Stimulated activated naive B cell treated with anti-CD40 and anti-IgM and Interleukin-4, amounts not matched to agents 10 μg/mL and 1 μg/mL and 100 μg/mL, for 72 hours (primary cell): ENCODE results near the gene KCNJ6.
A peak's percentile ranks its signal among the peaks of the same experiment; 100 is the strongest.
"Not testable (repeated sequence)": the region's sequence is repeated elsewhere in the genome, so short reads cannot be mapped to it uniquely, and the experiment has no call there.

ENCODE experiments used
- ATAC-seq, 2 donors: fragments of 150-1000 bp; cut with Tn5 transposase; replicated peaks; 2 replicates each; pipeline ENCODE4 v1.10.0; 2021; ENCODE audit warnings: moderate library complexity in 1 of 2
- DNase-seq: peaks from one replicate; pipeline ENCODE4 v3.0.0; 2021
- H3K27ac Mint-ChIP-seq: one replicate; pipeline ENCODE4 v1.8.0; 2022; ENCODE audit warnings: mild to moderate bottlenecking, mixed read lengths
- H3K27me3 Mint-ChIP-seq, 2 donors: one replicate each; pipeline ENCODE4 v1.8.0; 2022; ENCODE audit warnings: mixed read lengths in 2 of 2
- H3K36me3 Mint-ChIP-seq, 2 donors: one replicate each; pipeline ENCODE4 v1.8.0; 2022; ENCODE audit warnings: mixed read lengths in 2 of 2, mild to moderate bottlenecking in 1 of 2
- H3K4me1 Mint-ChIP-seq, 2 donors: one replicate each; pipeline ENCODE4 v1.8.0; 2022; ENCODE audit warnings: mixed read lengths in 2 of 2, mild to moderate bottlenecking in 1 of 2
- H3K4me3 Mint-ChIP-seq, 2 donors: one replicate each; pipeline ENCODE4 v1.8.0; 2022; ENCODE audit warnings: mild to moderate bottlenecking in 2 of 2, mixed read lengths in 2 of 2, moderate library complexity in 1 of 2
- H3K9me3 Mint-ChIP-seq, 2 donors: one replicate each; pipeline ENCODE4 v1.8.0; 2022; ENCODE audit warnings: mixed read lengths in 2 of 2, mild to moderate bottlenecking in 1 of 2

The KCNJ6 gene

GRCh38 chr21:37587635-37588177, 328.6 kb downstream of the KCNJ6 start:
- H3K27ac Mint-ChIP-seq = no peak overlapping the region
- ATAC-seq (no peak), DNase-seq (no peak)
- H3K36me3 Mint-ChIP-seq = no peaks in the 10 kb centered on the region
- H3K4me1 Mint-ChIP-seq = no peaks in the 10 kb centered on the region
- H3K27me3 Mint-ChIP-seq = peaks cover 0 to 6% of the 10 kb centered on the region in 2 donors
- no peaks in the 10 kb centered on the region for H3K9me3 Mint-ChIP-seq
- no peak overlapping the region for H3K4me3 Mint-ChIP-seq

GRCh38 chr21:37587203-37587602, 329.1 kb downstream of the KCNJ6 start:
- ATAC-seq = no peak
- no peak overlapping the region for H3K27ac Mint-ChIP-seq
- no peaks in the 10 kb centered on the region for H3K36me3 Mint-ChIP-seq
- no peak overlapping the region for H3K4me3 Mint-ChIP-seq
- no peaks in the 10 kb centered on the region for H3K9me3 Mint-ChIP-seq
- DNase-seq = no peak
- H3K4me1 Mint-ChIP-seq = no peaks in the 10 kb centered on the region
- peaks cover 4 to 9% of the 10 kb centered on the region in 2 donors for H3K27me3 Mint-ChIP-seq

- Mint-ChIP-seq H3K4me3 (no peak overlapping the region), H3K27me3 (peaks cover 5 to 13% of the 10 kb centered on the region in 2 donors), H3K36me3 (peaks cover 4 to 6% of the 10 kb centered on the region in 2 donors), H3K9me3 (peaks cover 6 to 12% of the 10 kb centered on the region in 2 donors), H3K4me1 (no peaks in the 10 kb centered on the region), H3K27ac (no peak overlapping the region)
- DNase-seq = no peak
- peak; percentile 52 to 63 for ATAC-seq
Measured at GRCh38 chr21:37582590-37582989, 333.7 kb downstream of the KCNJ6 start.

GRCh38 chr21:37580666-37581065, 335.6 kb downstream of the KCNJ6 start:
- Mint-ChIP-seq H3K36me3 (peaks cover 4 to 6% of the 10 kb centered on the region in 2 donors), H3K27me3 (peaks cover 7 to 13% of the 10 kb centered on the region in 2 donors), H3K27ac (no peak overlapping the region), H3K4me3 (no peak overlapping the region), H3K4me1 (no peaks in the 10 kb centered on the region), H3K9me3 (peaks cover 6 to 12% of the 10 kb centered on the region in 2 donors)
- DNase-seq = no peak
- no peak for ATAC-seq

GRCh38 chr21:37579356-37579755, 336.9 kb downstream of the KCNJ6 start:
- H3K27ac Mint-ChIP-seq = no peak overlapping the region
- DNase-seq (no peak), ATAC-seq (no peak)
- peaks cover 4 to 6% of the 10 kb centered on the region in 2 donors for H3K36me3 Mint-ChIP-seq
- H3K4me1 Mint-ChIP-seq = no peaks in the 10 kb centered on the region
- peaks cover 6 to 12% of the 10 kb centered on the region in 2 donors for H3K9me3 Mint-ChIP-seq
- peaks cover 13 to 19% of the 10 kb centered on the region in 2 donors for H3K27me3 Mint-ChIP-seq
- no peak overlapping the region for H3K4me3 Mint-ChIP-seq

GRCh38 chr21:37578471-37579126, 337.7 kb downstream of the KCNJ6 start:
- DNase-seq (no peak), ATAC-seq (no peak)
- Mint-ChIP-seq H3K4me3 (no peak overlapping the region), H3K27me3 (peaks cover 13 to 22% of the 10 kb centered on the region in 2 donors), H3K4me1 (no peaks in the 10 kb centered on the region), H3K27ac (no peak overlapping the region), H3K9me3 (peaks cover 6 to 12% of the 10 kb centered on the region in 2 donors), H3K36me3 (peaks cover 4 to 6% of the 10 kb centered on the region in 2 donors)

GRCh38 chr21:37576929-37577328, 339.3 kb downstream of the KCNJ6 start:
- H3K36me3 Mint-ChIP-seq, ATAC-seq, H3K4me3 Mint-ChIP-seq, H3K4me1 Mint-ChIP-seq, DNase-seq, H3K27ac Mint-ChIP-seq: not testable (repeated sequence)
- H3K27me3 Mint-ChIP-seq = peaks cover 11 to 28% of the 10 kb centered on the region in 2 donors
- H3K9me3 Mint-ChIP-seq = peaks cover 6 to 12% of the 10 kb centered on the region in 2 donors

GRCh38 chr21:37575580-37575979, 340.7 kb downstream of the KCNJ6 start:
- no peak for DNase-seq
- H3K4me3 Mint-ChIP-seq = no peak overlapping the region

GRCh38 chr21:37574751-37575150, 341.5 kb downstream of the KCNJ6 start:
- H3K27ac Mint-ChIP-seq = no peak overlapping the region
- H3K4me3 Mint-ChIP-seq = no peak overlapping the region
- peaks cover 6 to 12% of the 10 kb centered on the region in 2 donors for H3K9me3 Mint-ChIP-seq
- no peaks in the 10 kb centered on the region for H3K4me1 Mint-ChIP-seq
- ATAC-seq (no peak), DNase-seq (no peak)
- peaks cover 4 to 6% of the 10 kb centered on the region in 2 donors for H3K36me3 Mint-ChIP-seq
- peaks cover 8 to 28% of the 10 kb centered on the region in 2 donors for H3K27me3 Mint-ChIP-seq

More at GRCh38 chr21:37575580-37575979, 340.7 kb downstream of the KCNJ6 start:
- no peak for ATAC-seq
- H3K9me3 Mint-ChIP-seq = peaks cover 6 to 12% of the 10 kb centered on the region in 2 donors
- no peak overlapping the region for H3K27ac Mint-ChIP-seq
- H3K4me1 Mint-ChIP-seq = no peaks in the 10 kb centered on the region
- H3K36me3 Mint-ChIP-seq = peaks cover 4 to 6% of the 10 kb centered on the region in 2 donors
- peaks cover 8 to 28% of the 10 kb centered on the region in 2 donors for H3K27me3 Mint-ChIP-seq

GRCh38 chr21:37574316-37574715, 341.9 kb downstream of the KCNJ6 start:
- ATAC-seq (no peak), DNase-seq (no peak)
- H3K9me3 Mint-ChIP-seq = peaks cover 6 to 10% of the 10 kb centered on the region in 2 donors
- peaks cover 8 to 30% of the 10 kb centered on the region in 2 donors for H3K27me3 Mint-ChIP-seq
- no peaks in the 10 kb centered on the region for H3K4me1 Mint-ChIP-seq
- H3K4me3 Mint-ChIP-seq = no peak overlapping the region
- peaks cover 4% of the 10 kb centered on the region in 2 donors for H3K36me3 Mint-ChIP-seq
- no peak overlapping the region for H3K27ac Mint-ChIP-seq

GRCh38 chr21:37571442-37571841, 344.8 kb downstream of the KCNJ6 start:
- Mint-ChIP-seq H3K9me3 (no peaks in the 10 kb centered on the region), H3K4me1 (no peaks in the 10 kb centered on the region), H3K27ac (no peak overlapping the region), H3K4me3 (no peak overlapping the region), H3K27me3 (peaks cover 11 to 33% of the 10 kb centered on the region in 2 donors), H3K36me3 (no peaks in the 10 kb centered on the region)
- ATAC-seq (no peak), DNase-seq (no peak)

GRCh38 chr21:37568916-37569315, 347.3 kb downstream of the KCNJ6 start:
- no peak for ATAC-seq
- Mint-ChIP-seq H3K4me1 (peaks cover 8 to 19% of the 10 kb centered on the region in 2 donors), H3K27ac (no peak overlapping the region), H3K4me3 (no peak overlapping the region), H3K27me3 (peaks cover 11 to 15% of the 10 kb centered on the region in 2 donors), H3K36me3 (no peaks in the 10 kb centered on the region), H3K9me3 (no peaks in the 10 kb centered on the region)
- DNase-seq = no peak

- Mint-ChIP-seq H3K4me1 (peaks cover 8 to 19% of the 10 kb centered on the region in 2 donors), H3K9me3 (no peaks in the 10 kb centered on the region), H3K4me3 (no peak overlapping the region), H3K36me3 (no peaks in the 10 kb centered on the region), H3K27ac (no peak overlapping the region), H3K27me3 (peaks cover 11 to 15% of the 10 kb centered on the region in 2 donors)
- no peak for DNase-seq
- no peak for ATAC-seq
Measured at GRCh38 chr21:37568415-37568814, 347.8 kb downstream of the KCNJ6 start.

GRCh38 chr21:37566790-37567615, 349.3 kb downstream of the KCNJ6 start:
- Mint-ChIP-seq H3K27ac (peak overlapping the region; percentile 33), H3K27me3 (peaks cover 5 to 8% of the 10 kb centered on the region in 2 donors), H3K9me3 (no peaks in the 10 kb centered on the region), H3K4me1 (peaks cover 11 to 28% of the 10 kb centered on the region in 2 donors), H3K4me3 (no peak overlapping the region), H3K36me3 (no peaks in the 10 kb centered on the region)
- DNase-seq (no peak), ATAC-seq (no peak)
